Upper lobe of right lung (tissue), 1 donor: ENCODE data around the gene RNF20. TPM values are rescaled to one million over a fixed set of nuclear protein-coding genes. Genes with fewer than 3 reads are reported as not detected.

ENCODE experiments used
- ATAC-seq: fragments of 200-7000 bp; cut with Tn5 transposase; one replicate; pipeline ENCODE4 v1.9.1; 2020; ENCODE audit warnings: mild to moderate bottlenecking, moderate library complexity
- DNase-seq: peaks from one replicate; pipeline ENCODE4 v3.0.0-alpha.2; 2020
- H3K27ac ChIP-seq: fragments of 200-600 bp; one replicate; pipeline ENCODE4 v1.8.0; 2022
- H3K27me3 ChIP-seq: fragments of 200-600 bp; one replicate; pipeline ENCODE4 v1.8.0; 2022; ENCODE audit warnings: mild to moderate bottlenecking
- H3K36me3 ChIP-seq: fragments of 200-600 bp; one replicate; pipeline ENCODE4 v1.8.0; 2022
- H3K4me1 ChIP-seq: fragments of 200-600 bp; one replicate; pipeline ENCODE4 v1.8.0; 2022
- H3K4me3 ChIP-seq: fragments of 200-600 bp; one replicate; pipeline ENCODE4 v1.8.0; 2022; ENCODE audit warnings: mild to moderate bottlenecking
- H3K9me3 ChIP-seq: fragments of 200-600 bp; one replicate; pipeline ENCODE4 v1.8.0; 2022
- CTCF ChIP-seq: fragments of 200-600 bp; IDR thresholded peaks from one replicate; pipeline ENCODE4 v1.8.0; 2022; ENCODE audit warnings: antibody characterized with exemption
- intact Hi-C: fragments of 100-400 bp; cut with DNase I; formaldehyde crosslinking; loops from one replicate; pipeline ENCODE4 v1.11.0; 2022
- total RNA-seq: library from RNA; stranded (reverse); fragmentation: NEBNext Ultra II Directional; extraction: Animal tissue kit (Norgen Biotek cat#: 25700); gene quantifications from one replicate; pipeline ENCODE4 v1.2.1, GENCODE V29; 2021
- donor health status: DM: no; HTN: yes; CAD: no; lungs with severe emphysema.

The RNF20 gene
- total RNA-seq, 1 donor from 2014 or later, result 48.1 TPM

DNA sequence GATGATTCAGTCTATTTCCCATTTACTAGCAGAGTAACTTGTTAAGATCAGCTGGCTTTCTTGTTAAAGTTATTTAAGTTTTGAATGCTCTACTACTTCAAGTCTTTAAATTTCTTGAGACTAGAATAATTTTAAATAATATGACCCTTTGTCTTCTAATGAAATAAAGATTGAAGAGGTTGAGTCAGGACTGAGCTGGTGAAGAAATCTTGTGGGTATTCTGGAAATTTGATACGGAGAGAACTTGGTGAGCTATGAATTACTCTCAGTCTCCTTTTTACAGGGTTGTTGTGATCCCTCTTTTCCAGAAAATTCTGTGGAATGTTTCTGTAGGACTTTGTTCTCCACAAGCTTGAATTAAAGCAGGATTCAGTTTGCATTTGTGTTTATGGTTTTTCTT is 29.3 kb downstream of the RNF20 start:
- H3K27me3 ChIP-seq, result no peaks in the 10 kb centered on the region
- no peaks in the 10 kb centered on the region for H3K9me3 ChIP-seq
- H3K4me1 ChIP-seq, result no peaks in the 10 kb centered on the region
- intact Hi-C loops, result no loop called here
- peaks cover 87% of the 10 kb centered on the region for H3K36me3 ChIP-seq
- no peak overlapping the region for H3K4me3 ChIP-seq
- no peak for DNase-seq
- no peak overlapping the region for H3K27ac ChIP-seq
- ATAC-seq, result no peak
- no peak for TF ChIP-seq CTCF

- peaks cover 80% of the 10 kb centered on the region for H3K36me3 ChIP-seq
- no peak overlapping the region for H3K27ac ChIP-seq
- no peak overlapping the region for H3K4me3 ChIP-seq
- intact Hi-C loops, result no loop called here
- no peak for TF ChIP-seq CTCF
- ATAC-seq, result no peak
- no peaks in the 10 kb centered on the region for H3K9me3 ChIP-seq
- H3K27me3 ChIP-seq, result no peaks in the 10 kb centered on the region
- no peak for DNase-seq
- H3K4me1 ChIP-seq, result no peaks in the 10 kb centered on the region
Measured at GRCh38 chr9:101564252-101564651, 30.6 kb downstream of the RNF20 start.

DNA sequence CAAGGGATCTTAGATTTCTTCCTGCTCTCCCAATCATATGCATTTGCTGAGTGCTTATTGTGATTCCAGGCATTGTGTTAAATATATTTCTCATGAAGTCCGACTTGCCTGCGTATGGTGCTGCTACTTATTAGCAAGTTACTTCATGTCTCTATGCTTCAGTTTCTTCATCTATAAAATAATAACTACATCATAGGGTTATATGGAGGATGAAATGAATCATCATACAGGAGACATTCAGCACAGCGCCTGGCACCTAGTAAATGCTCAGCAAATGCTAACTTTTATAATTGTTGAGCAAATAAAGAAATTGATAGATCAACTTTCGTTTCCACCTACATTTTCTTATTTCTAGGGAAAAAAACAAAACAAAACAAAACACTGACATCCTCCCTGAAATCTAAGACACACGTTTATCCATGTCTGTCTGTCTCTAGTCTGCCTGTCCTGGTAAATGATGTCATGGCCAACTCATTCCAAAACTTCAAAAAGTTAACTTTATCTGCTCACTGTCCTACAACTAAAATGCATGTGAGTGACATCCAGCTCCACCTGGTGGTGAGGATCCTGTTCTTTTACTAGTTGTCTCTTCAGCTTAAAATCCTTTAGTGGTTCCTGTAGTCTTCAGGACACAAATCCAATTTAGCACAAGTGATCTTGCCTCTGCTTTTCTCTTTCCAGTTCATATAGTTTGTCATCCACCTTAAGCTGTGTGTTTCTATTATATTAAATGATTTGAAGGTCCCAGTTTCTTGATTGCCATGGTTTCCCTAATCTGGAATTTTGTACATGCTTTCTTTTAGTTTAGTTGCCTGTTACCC is 33.5 kb downstream of the RNF20 start:
- H3K27me3 ChIP-seq, result no peaks in the 10 kb centered on the region
- TF ChIP-seq CTCF, result peak; percentile 9
- H3K9me3 ChIP-seq, result no peaks in the 10 kb centered on the region
- no peak for DNase-seq
- intact Hi-C loops, result no loop called here
- no peak overlapping the region for H3K27ac ChIP-seq
- peaks cover 67% of the 10 kb centered on the region for H3K36me3 ChIP-seq
- ATAC-seq, result no peak
- H3K4me3 ChIP-seq, result no peak overlapping the region
- no peaks in the 10 kb centered on the region for H3K4me1 ChIP-seq

- no peaks in the 10 kb centered on the region for H3K4me1 ChIP-seq
- no peak overlapping the region for H3K27ac ChIP-seq
- H3K27me3 ChIP-seq, result no peaks in the 10 kb centered on the region
- peaks cover 60% of the 10 kb centered on the region for H3K36me3 ChIP-seq
- DNase-seq (no peak), ATAC-seq (no peak)
- H3K9me3 ChIP-seq, result no peaks in the 10 kb centered on the region
- no peak overlapping the region for H3K4me3 ChIP-seq
- intact Hi-C loops, result no loop called here
- TF ChIP-seq CTCF, result no peak
Measured at GRCh38 chr9:101567725-101568350, 34.2 kb downstream of the RNF20 start.

GRCh38 chr9:101569741-101570501 is 36.3 kb downstream of the RNF20 start:
- Histone ChIP-seq H3K4me1 (no peaks in the 10 kb centered on the region), H3K27ac (no peak overlapping the region), H3K4me3 (no peak overlapping the region), H3K36me3 (peaks cover 41% of the 10 kb centered on the region), H3K27me3 (no peaks in the 10 kb centered on the region), H3K9me3 (no peaks in the 10 kb centered on the region)
- ATAC-seq (no peak), DNase-seq (no peak)
- no peak for TF ChIP-seq CTCF
- intact Hi-C loops, result no loop called here
